Measurements from ENCODE around the gene CEACAM16. TPM values are rescaled to one million over a fixed set of nuclear protein-coding genes. Genes with fewer than 3 reads are reported as not detected.
A peak's percentile ranks its signal among the peaks of the same experiment; 100 is the strongest.

CEACAM16 gene
- total RNA-seq, 1 experiment from 2014 or later, result not detected

GRCh38 chr19:44684892-44685863 is 13.8 kb upstream of the CEACAM16 start:
- Histone ChIP-seq H3K27me3 (ENCODE audit: insufficient read depth, low read length) (no peaks in the 10 kb centered on the region), H3K9me2 (ENCODE audit: insufficient read depth) (no peaks in the 10 kb centered on the region), H3K27ac (ENCODE audit: low read depth, low read length) (peak overlapping the region; percentile 69), H3K4me2 (ENCODE audit: low read length) (peak overlapping the region; percentile 66), H2AFZ (ENCODE audit: low read depth, low read length, poor library complexity, severe bottlenecking) (peak overlapping the region; percentile 9), H3K9ac (ENCODE audit: low read length) (peak overlapping the region; percentile 40), H4K20me1 (ENCODE audit: insufficient read depth) (no peaks in the 10 kb centered on the region), H3K9me3 (ENCODE audit: control insufficient read depth in 1 of 2, insufficient read depth in 1 of 2, low read depth in 1 of 2, low read length in 2 of 2) (no peaks in the 10 kb centered on the region), H3K79me2 (ENCODE audit: insufficient read depth, low read length) (no peaks in the 10 kb centered on the region), H3K36me3 (ENCODE audit: control insufficient read depth in 1 of 2, insufficient read depth in 2 of 2, low read length in 2 of 2) (no peaks in the 10 kb centered on the region), H3K4me1 (ENCODE audit: control insufficient read depth in 1 of 2, insufficient read depth in 2 of 2, low read length in 2 of 2) (peaks cover 44 to 77% of the 10 kb centered on the region in 2 experiments), H3K4me3 (replicated peaks in 1 of 2; ENCODE audit: low read depth in 1 of 2, low read length in 2 of 2) (peak overlapping the region; percentile 31 to 41)
- POLR2A ChIA-PET, result interaction anchor here (0.5 to 1.0 kb wide), 3 partner anchors 8 to 86 kb away, joined by 3 to 4 read pairs (median 3); no protein-coding TSS in a partner anchor
- DNase-seq (ENCODE audit: low read depth, low spot score), result peak; percentile 95
- intact Hi-C loops (cut with micrococcal nuclease), result loop anchor here (10.0 kb wide), 1 partner anchor 160 kb away; the partner anchor contains the start of gene NECTIN2
- BruUV-seq (replicated peaks), result TSS peak; percentile 66
- RAD21 ChIA-PET (ENCODE audit: low non-redundant PET in 1 of 2, low total read pairs in 2 of 2, uncharacterized antibody in 2 of 2, unreplicated experiment in 2 of 2), result interaction anchor here (0.7 to 0.9 kb wide), 3 partner anchors 32 to 108 kb away, joined by 6 to 7 read pairs (median 7); no protein-coding TSS in a partner anchor
- CTCF ChIA-PET, result interaction anchor here (1.0 to 1.8 kb wide), 4 partner anchors 9 to 114 kb away, joined by 3 to 8 read pairs (median 6); no protein-coding TSS in a partner anchor
- peak; percentile 67 for ATAC-seq
- TF ChIP-seq RAD21 (IDR thresholded peaks at IDR 0.05; ENCODE audit: low read depth), result peak; percentile 17; the same call in 1 of the 2 replicates
- TF ChIP-seq JUND (IDR thresholded peaks at IDR 0.05), result peak; percentile 93
- TF ChIP-seq, protein P1, sequence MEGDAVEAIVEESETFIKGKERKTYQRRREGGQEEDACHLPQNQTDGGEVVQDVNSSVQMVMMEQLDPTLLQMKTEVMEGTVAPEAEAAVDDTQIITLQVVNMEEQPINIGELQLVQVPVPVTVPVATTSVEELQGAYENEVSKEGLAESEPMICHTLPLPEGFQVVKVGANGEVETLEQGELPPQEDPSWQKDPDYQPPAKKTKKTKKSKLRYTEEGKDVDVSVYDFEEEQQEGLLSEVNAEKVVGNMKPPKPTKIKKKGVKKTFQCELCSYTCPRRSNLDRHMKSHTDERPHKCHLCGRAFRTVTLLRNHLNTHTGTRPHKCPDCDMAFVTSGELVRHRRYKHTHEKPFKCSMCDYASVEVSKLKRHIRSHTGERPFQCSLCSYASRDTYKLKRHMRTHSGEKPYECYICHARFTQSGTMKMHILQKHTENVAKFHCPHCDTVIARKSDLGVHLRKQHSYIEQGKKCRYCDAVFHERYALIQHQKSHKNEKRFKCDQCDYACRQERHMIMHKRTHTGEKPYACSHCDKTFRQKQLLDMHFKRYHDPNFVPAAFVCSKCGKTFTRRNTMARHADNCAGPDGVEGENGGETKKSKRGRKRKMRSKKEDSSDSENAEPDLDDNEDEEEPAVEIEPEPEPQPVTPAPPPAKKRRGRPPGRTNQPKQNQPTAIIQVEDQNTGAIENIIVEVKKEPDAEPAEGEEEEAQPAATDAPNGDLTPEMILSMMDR (IDR thresholded peaks at IDR 0.05 in 2 of 3, conservative IDR thresholded peaks at IDR 0.05 in 1 of 3; ENCODE audit: borderline replicate concordance in 1 of 3, insufficient read depth in 1 of 3, low read depth in 2 of 3, low read length in 2 of 3), result no peak
- no peak for TF ChIP-seq EZH2phosphoT487 (IDR thresholded peaks at IDR 0.05; ENCODE audit: borderline replicate concordance)
- TF ChIP-seq ZNF274 (IDR thresholded peaks at IDR 0.05; ENCODE audit: low read depth, low read length), result no peak
- peak; percentile 39 for TF ChIP-seq POLR2AphosphoS5 (IDR thresholded peaks at IDR 0.05; ENCODE audit: low read depth, low read length)
- TF ChIP-seq SP1 (IDR thresholded peaks at IDR 0.05; ENCODE audit: low read depth), result peak; percentile 91
- TF ChIP-seq POLR2A (IDR thresholded peaks at IDR 0.05; ENCODE audit: borderline replicate concordance, extremely low read depth, insufficient read depth, insufficient read length), result peak; percentile 25
- peak; percentile 94 for TF ChIP-seq CBX3 (IDR thresholded peaks at IDR 0.05; ENCODE audit: low read depth)
- peak; percentile 84 for TF ChIP-seq MAX (IDR thresholded peaks at IDR 0.05)
- no peak for TF ChIP-seq ATF3 (IDR thresholded peaks at IDR 0.05)
- TF ChIP-seq SIN3A (IDR thresholded peaks at IDR 0.05; ENCODE audit: low read depth), result no peak; the same call in 1 of the 2 replicates
- TF ChIP-seq ELF1 (IDR thresholded peaks at IDR 0.05; ENCODE audit: borderline replicate concordance, low read depth), result no peak; the same call in 1 of the 2 replicates
- no peak for TF ChIP-seq ZFX (IDR thresholded peaks at IDR 0.05)
- TF ChIP-seq CEBPB (IDR thresholded peaks at IDR 0.05; ENCODE audit: low read depth), result peak; percentile 84
- peak; percentile 89 for TF ChIP-seq FOSL1 (IDR thresholded peaks at IDR 0.05; ENCODE audit: low read depth)
- TF ChIP-seq REST (IDR thresholded peaks at IDR 0.05; ENCODE audit: low read depth), result no peak
- peak; percentile 71 for TF ChIP-seq EGR1 (IDR thresholded peaks at IDR 0.05; ENCODE audit: low read depth)
- TF ChIP-seq TCF7L2 (IDR thresholded peaks at IDR 0.05; ENCODE audit: borderline replicate concordance, extremely low read depth, insufficient read depth, insufficient read length), result peak; percentile 99
- TF ChIP-seq YY1 (IDR thresholded peaks at IDR 0.05; ENCODE audit: extremely low read depth, insufficient replicate concordance, low read depth, low read length), result no peak
- TF ChIP-seq EZH2 (IDR thresholded peaks at IDR 0.05), result no peak

Measured in HCT116 (cell line).